Right lobe of liver (tissue), 6 donors: ENCODE data around the gene TTC13. TPM values are rescaled to one million over a fixed set of nuclear protein-coding genes. Genes with fewer than 3 reads are reported as not detected.

Experiments used
- ATAC-seq, 4 donors: fragments of 200-7000 bp; cut with Tn5 transposase; one replicate each; pipeline ENCODE4 v1.9.1; 2020; ENCODE audit warnings: mild to moderate bottlenecking in 4 of 4, moderate library complexity in 4 of 4
- DNase-seq, 3 donors: peaks; one replicate each; pipeline ENCODE4 v3.0.0-alpha.2; 2020
- H3K27ac ChIP-seq, 3 donors: fragments of 200-600 bp; one replicate each; pipeline ENCODE4 v1.8.0; 2022
- H3K27me3 ChIP-seq, 2 donors: fragments of 200-600 bp; one replicate each; pipeline ENCODE4 v1.8.0; 2022
- H3K36me3 ChIP-seq, 4 donors: fragments of 200-600 bp; sonication (generic) in 1 of 4; one replicate each; pipeline versions ENCODE4 v1.5.1 to v1.8.0; 2017 to 2022; ENCODE audit warnings: control low read depth in 1 of 4
- H3K4me1 ChIP-seq, 4 donors: fragments of 200-600 bp; sonication (generic) in 1 of 4; one replicate each; pipeline versions ENCODE4 v1.5.1 to v1.8.0; 2017 to 2022; ENCODE audit warnings: control low read depth in 1 of 4
- H3K4me3 ChIP-seq, 3 donors: fragments of 200-600 bp; one replicate each; pipeline ENCODE4 v1.8.0; 2022
- H3K9me3 ChIP-seq, 4 donors: fragments of 200-600 bp; sonication (generic) in 1 of 4; one replicate each; pipeline versions ENCODE4 v1.5.1 to v1.8.0; 2017 to 2022; ENCODE audit warnings: control low read depth in 1 of 4
- POLR2A ChIP-seq: fragments of 450-650 bp; IDR thresholded peaks from one replicate; pipeline ENCODE4 v1.6.1; 2017; ENCODE audit warnings: antibody characterized with exemption, mild to moderate bottlenecking
- WGBS: methylation state at CpG from one replicate; pipeline ENCODE4 v1.1.6; 2018; ENCODE audit warnings: low coverage, low lambda C conversion rate; ENCODE audit not compliant: insufficient coverage; ENCODE audit errors: missing lambda C conversion rate; 5-methylcytosine and 5-hydroxymethylcytosine counted together
- intact Hi-C, 2 donors: fragments of 100-400 bp; cut with DNase I; formaldehyde crosslinking; loops; one replicate each; pipeline versions ENCODE4 v1.11.2 to v1.14.1; 2022
- microRNA counts: library from miRNA; unstranded; fragments of <30 nt; microRNA quantifications from one replicate; lab custom pipeline; 2016
- small RNA-seq, 2 experiments: library from RNA; depleted of rRNA; stranded (forward); fragments of <200 nt; gene quantifications; one replicate each; pipeline ENCODE3, GENCODE V24; 2016
- total RNA-seq, 6 experiments: library from RNA; depleted of rRNA in 2 of 6; stranded (reverse); fragments of >200 nt in 2 of 6; fragmentation: NEBNext Ultra II Directional in 3 of 6; extraction: Animal tissue kit (Norgen Biotek cat#: 25700) in 3 of 6; gene quantifications; one replicate each; pipeline versions ENCODE4 v1.1.0 to v1.2.4, GENCODE V29; 2016 to 2023
- TF ChIP-seq, protein P1 (sequence below), 4 donors: fragments of 200-600 bp in 3 of 4; fragments of 450-650 bp in 1 of 4; IDR thresholded peaks; one replicate each; pipeline versions ENCODE4 v1.5.1 to v1.8.0; 2016 to 2022; ENCODE audit warnings: antibody characterized with exemption in 4 of 4, mild to moderate bottlenecking in 2 of 4
- donor health status: DM: no; HTN: yes; CAD: no.
- donor health status: DM: no; HTN: no; CAD: no.
- donor health status: DM: no; HTN: no; CAD: no.
- donor health status: DM: no; HTN: yes; CAD: no.
- donor health status: DM: no; HTN: yes; CAD: no.

The TTC13 gene
- total RNA-seq, 6 experiments from 2014 or later: 5.3 to 10.7 (median 6.2) TPM

DNA sequence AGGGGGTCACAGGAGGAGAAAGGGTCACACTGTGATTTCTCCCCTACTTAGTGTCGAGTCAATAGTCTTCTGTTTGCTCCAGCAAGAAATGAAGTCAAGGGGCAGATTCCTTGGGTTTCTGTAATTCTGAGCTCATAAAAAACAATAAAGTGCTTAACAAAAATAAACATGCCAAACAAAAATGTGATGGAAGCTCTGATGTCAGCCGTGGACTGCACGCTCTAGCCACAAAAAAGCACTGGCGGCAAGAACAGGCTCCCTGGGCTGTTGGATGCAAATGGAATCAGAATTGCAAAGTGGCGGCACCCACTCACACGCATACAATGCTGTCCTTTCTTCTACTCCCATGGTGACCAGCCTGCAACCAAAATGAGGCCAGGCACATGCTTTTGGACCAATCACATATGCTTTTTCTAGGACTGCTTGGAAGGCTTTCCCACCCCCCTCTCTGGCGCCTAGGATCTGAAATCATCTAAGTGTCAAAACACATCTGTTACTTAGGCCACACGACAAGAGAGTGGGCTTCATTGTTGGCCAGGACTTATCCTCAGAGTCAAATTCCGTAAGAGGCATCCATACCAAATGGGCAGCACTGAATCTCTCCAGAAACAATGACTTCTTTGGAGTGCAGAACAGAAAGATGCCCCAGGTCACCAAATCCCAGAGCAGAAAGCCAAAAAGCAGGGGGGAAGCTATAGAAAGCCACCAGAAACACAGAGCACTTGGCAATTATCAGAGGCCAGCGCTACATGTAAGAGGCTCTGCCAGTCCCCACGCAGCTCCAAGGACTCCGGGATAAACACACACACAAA is 119.5 kb downstream of the TTC13 start:
- intact Hi-C loops: no loop called here
- DNase-seq (no peak), ATAC-seq (no peak)
- Histone ChIP-seq H3K4me3 (no peak overlapping the region), H3K36me3 (no peaks in the 10 kb centered on the region), H3K27ac (no peak overlapping the region), H3K9me3 (no peaks in the 10 kb centered on the region), H3K27me3 (no peaks in the 10 kb centered on the region), H3K4me1 (no peaks in the 10 kb centered on the region)
- TF ChIP-seq, protein P1, sequence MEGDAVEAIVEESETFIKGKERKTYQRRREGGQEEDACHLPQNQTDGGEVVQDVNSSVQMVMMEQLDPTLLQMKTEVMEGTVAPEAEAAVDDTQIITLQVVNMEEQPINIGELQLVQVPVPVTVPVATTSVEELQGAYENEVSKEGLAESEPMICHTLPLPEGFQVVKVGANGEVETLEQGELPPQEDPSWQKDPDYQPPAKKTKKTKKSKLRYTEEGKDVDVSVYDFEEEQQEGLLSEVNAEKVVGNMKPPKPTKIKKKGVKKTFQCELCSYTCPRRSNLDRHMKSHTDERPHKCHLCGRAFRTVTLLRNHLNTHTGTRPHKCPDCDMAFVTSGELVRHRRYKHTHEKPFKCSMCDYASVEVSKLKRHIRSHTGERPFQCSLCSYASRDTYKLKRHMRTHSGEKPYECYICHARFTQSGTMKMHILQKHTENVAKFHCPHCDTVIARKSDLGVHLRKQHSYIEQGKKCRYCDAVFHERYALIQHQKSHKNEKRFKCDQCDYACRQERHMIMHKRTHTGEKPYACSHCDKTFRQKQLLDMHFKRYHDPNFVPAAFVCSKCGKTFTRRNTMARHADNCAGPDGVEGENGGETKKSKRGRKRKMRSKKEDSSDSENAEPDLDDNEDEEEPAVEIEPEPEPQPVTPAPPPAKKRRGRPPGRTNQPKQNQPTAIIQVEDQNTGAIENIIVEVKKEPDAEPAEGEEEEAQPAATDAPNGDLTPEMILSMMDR (IDR thresholded peaks at IDR 0.05): no peak
- no peak for TF ChIP-seq POLR2A
- 72% methylated on average over 10 of the region's 12 CpGs for WGBS

DNA sequence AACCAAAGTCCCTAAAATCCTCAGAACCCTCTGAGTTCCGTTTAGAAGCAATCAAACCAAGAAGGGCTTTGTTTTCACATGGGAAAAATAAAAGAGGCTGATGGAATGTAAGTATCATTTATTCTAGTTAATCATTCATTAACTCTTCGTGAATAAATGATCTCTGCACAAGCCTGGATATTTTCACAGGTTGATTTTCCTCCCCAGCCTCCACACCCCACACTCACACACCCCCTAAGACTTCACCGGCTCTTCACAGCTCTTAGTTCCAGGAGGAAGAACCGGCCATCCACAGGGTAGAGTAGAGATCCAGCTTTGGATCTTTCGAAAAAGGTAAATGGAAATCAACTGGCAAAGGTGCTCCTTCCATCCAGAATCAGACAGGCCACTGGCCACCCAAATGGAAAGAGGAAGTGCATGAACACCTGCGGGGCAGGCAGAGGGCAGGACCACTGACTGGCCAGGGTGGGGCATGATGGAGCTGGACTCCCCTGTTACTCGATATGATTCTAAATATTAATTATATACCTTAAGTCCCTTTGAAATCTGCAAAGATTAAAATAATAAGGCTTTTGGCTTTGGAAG is 120.3 kb downstream of the TTC13 start:
- H3K36me3 ChIP-seq: peaks cover 0 to 4% (median 0%) of the 10 kb centered on the region in 4 donors
- 79% methylated on average over 7 of the region's 7 CpGs for WGBS
- no peaks in the 10 kb centered on the region for H3K27me3 ChIP-seq
- no peak for DNase-seq
- no peaks in the 10 kb centered on the region for H3K4me1 ChIP-seq
- no peak for ATAC-seq
- H3K27ac ChIP-seq: peak overlapping the region in 1 of 3 donors; percentile 18
- H3K4me3 ChIP-seq: no peak overlapping the region
- intact Hi-C loops: no loop called here
- no peak for TF ChIP-seq POLR2A
- TF ChIP-seq, protein P1 (IDR thresholded peaks at IDR 0.05): no peak
- H3K9me3 ChIP-seq: no peaks in the 10 kb centered on the region

DNA sequence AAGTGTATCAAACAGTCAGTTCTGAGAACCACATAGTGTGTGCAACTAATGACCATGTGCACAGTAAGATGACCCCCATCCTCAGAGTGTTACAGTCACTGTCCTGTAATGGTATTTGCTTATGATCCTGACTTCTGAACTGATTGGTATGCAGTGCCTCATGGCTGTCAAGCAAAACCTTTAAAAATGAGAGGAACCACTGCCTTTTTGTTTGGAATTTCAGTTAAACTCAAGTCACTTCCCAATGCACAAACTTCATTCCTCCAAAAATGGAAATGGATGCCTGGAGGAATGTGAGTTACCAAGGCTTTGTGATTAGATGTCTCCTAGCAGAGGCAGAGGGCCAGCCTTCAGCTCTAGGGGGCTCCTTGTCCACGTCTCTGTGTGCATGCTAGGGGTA is 120.8 kb downstream of the TTC13 start:
- H3K27me3 ChIP-seq: no peaks in the 10 kb centered on the region
- no peaks in the 10 kb centered on the region for H3K4me1 ChIP-seq
- DNase-seq (no peak), ATAC-seq (peak in 3 of 4 donors; percentile 14 to 37 (median 29))
- 38% methylated on average over 1 of the region's 1 CpG for WGBS
- no peaks in the 10 kb centered on the region for H3K9me3 ChIP-seq
- peaks cover 0 to 6% (median 0%) of the 10 kb centered on the region in 4 donors for H3K36me3 ChIP-seq
- intact Hi-C loops: no loop called here
- no peak overlapping the region for H3K27ac ChIP-seq
- TF ChIP-seq POLR2A: no peak
- TF ChIP-seq, protein P1 (IDR thresholded peaks at IDR 0.05): no peak
- no peak overlapping the region for H3K4me3 ChIP-seq

DNA sequence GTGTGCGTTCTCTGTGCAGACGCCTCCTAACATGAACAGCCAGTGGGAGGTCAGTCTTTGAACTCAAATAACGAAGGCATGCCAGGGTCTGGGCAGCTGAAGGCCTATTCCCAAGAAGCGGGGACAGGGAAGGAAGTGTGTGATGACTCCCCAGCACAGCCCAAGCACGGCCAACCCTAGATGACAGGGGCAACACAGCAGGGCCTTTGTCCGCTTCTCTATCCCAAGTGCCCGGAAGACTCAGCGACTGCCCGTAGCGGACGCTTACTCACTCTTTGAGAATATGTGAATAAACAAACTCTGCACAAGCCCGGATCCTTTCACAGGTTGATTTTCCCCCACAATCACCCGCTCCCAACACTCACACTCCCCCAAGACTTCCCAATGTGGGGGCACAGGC is 121.6 kb downstream of the TTC13 start:
- Histone ChIP-seq H3K4me3 (no peak overlapping the region), H3K36me3 (peaks cover 0 to 6% (median 0%) of the 10 kb centered on the region in 4 donors), H3K4me1 (no peaks in the 10 kb centered on the region), H3K27me3 (no peaks in the 10 kb centered on the region), H3K27ac (peak overlapping the region in 1 of 3 donors; percentile 37), H3K9me3 (no peaks in the 10 kb centered on the region)
- DNase-seq (no peak), ATAC-seq (no peak)
- 100% methylated on average over 2 of the region's 13 CpGs for WGBS
- intact Hi-C loops: no loop called here
- TF ChIP-seq, protein P1 (IDR thresholded peaks at IDR 0.05): no peak
- TF ChIP-seq POLR2A: no peak

MicroRNAs encoded within 50 kb of the gene (microRNA counts, 767-probe panel; counts per million panel counts)
- microRNA hsa-miR-1182 (lab: Ali Mortazavi, UCI): 237 counts per million

Small RNA genes lying within 50 kb of the gene (small RNA-seq; reads per million reads assigned to genes)
- gene RN7SL837P: 0 reads per million in 2 experiments

Other genes with a start within 250 kb of the TTC13 start
- not detected for gene CAPN9, start 231.5 kb downstream of the TTC13 start, total RNA-seq
- 10 to 100 TPM in 3 of 6 experiments, 1 to 10 TPM in 3; 4.2 to 33.7 (median 17.2) TPM for gene C1orf198, start 110.3 kb downstream of the TTC13 start, total RNA-seq
- gene ARV1, start 233 bp upstream of the TTC13 start, total RNA-seq: 10 to 100 TPM in 5 of 6 experiments, 1 to 10 TPM in 1; 9.2 to 18.7 (median 13.4) TPM
- gene FAM89A, start 61.4 kb upstream of the TTC13 start, total RNA-seq: 10 to 100 TPM in 2 of 6 experiments, 1 to 10 TPM in 4; 3.7 to 12.8 (median 6.8) TPM
- not detected for gene TRIM67, start 183.2 kb upstream of the TTC13 start, total RNA-seq